22Rv1 (cell line): ENCODE data around the gene NBAS.

ENCODE experiments used
- CTCF ChIP-seq: fragments of 450-650 bp; IDR thresholded peaks from 2 replicates; pipeline ENCODE4 v1.5.1; 2017; ENCODE audit warnings: mild to moderate bottlenecking
- ZFX ChIP-seq: fragments of 450-650 bp; IDR thresholded peaks from 2 replicates; pipeline ENCODE4 v1.6.1; 2017; ENCODE audit warnings: antibody characterized with exemption, borderline replicate concordance

DNA sequence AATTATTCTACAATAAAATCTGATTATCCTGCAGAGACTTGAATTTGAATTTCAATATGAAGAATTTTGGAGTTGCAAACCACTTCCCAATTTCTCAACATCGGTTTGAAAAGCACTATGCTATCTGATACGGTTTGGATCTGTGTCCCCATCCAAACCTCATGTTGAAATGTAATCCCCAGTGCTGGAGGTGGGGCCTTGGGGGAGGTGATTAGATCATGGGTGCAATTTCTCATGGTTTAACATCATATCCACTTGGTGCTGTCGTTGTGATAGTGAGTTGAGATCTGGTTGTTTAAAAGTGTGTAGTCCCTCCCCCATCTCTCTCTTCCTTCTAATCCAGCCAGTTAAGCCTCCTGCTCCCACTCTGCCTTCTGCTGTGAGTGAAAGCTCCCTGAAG, 205.7 kb downstream of the NBAS start:
- TF ChIP-seq CTCF (no peak), ZFX (no peak)
